Central memory CD8-positive, alpha-beta T cell (primary cell): ENCODE measurements around the gene C1QTNF1.
A peak's percentile ranks its signal among the peaks of the same experiment; 100 is the strongest.

Experiments used
- ATAC-seq: fragments of 150-1000 bp; cut with Tn5 transposase; replicated peaks from 2 replicates; pipeline ENCODE4 v1.10.0; 2022; ENCODE audit warnings: mild to moderate bottlenecking, moderate FRiP score, moderate number of reproducible peaks; ENCODE audit not compliant: poor library complexity, severe bottlenecking; ENCODE audit errors: extremely low read depth
- DNase-seq, 2 donors: peaks; one replicate each; pipeline ENCODE4 v3.0.0; 2021; ENCODE audit warnings: low spot score in 2 of 2
- H3K27ac Mint-ChIP-seq: one replicate; pipeline ENCODE4 v1.8.0; 2022; ENCODE audit warnings: low read depth, mild to moderate bottlenecking, moderate library complexity, mixed read lengths
- H3K27me3 Mint-ChIP-seq: one replicate; pipeline ENCODE4 v1.8.0; 2022; ENCODE audit warnings: mixed read lengths
- H3K36me3 Mint-ChIP-seq: one replicate; pipeline ENCODE4 v1.8.0; 2022; ENCODE audit warnings: mild to moderate bottlenecking, moderate library complexity, mixed read lengths; ENCODE audit not compliant: insufficient read depth
- H3K4me1 Mint-ChIP-seq: one replicate; pipeline ENCODE4 v1.8.0; 2022; ENCODE audit warnings: mixed read lengths
- H3K4me3 Mint-ChIP-seq: one replicate; pipeline ENCODE4 v1.8.0; 2022; ENCODE audit warnings: mild to moderate bottlenecking, moderate library complexity, mixed read lengths
- H3K9me3 Mint-ChIP-seq: one replicate; pipeline ENCODE4 v1.8.0; 2022; ENCODE audit warnings: mixed read lengths

C1QTNF1 gene

DNA sequence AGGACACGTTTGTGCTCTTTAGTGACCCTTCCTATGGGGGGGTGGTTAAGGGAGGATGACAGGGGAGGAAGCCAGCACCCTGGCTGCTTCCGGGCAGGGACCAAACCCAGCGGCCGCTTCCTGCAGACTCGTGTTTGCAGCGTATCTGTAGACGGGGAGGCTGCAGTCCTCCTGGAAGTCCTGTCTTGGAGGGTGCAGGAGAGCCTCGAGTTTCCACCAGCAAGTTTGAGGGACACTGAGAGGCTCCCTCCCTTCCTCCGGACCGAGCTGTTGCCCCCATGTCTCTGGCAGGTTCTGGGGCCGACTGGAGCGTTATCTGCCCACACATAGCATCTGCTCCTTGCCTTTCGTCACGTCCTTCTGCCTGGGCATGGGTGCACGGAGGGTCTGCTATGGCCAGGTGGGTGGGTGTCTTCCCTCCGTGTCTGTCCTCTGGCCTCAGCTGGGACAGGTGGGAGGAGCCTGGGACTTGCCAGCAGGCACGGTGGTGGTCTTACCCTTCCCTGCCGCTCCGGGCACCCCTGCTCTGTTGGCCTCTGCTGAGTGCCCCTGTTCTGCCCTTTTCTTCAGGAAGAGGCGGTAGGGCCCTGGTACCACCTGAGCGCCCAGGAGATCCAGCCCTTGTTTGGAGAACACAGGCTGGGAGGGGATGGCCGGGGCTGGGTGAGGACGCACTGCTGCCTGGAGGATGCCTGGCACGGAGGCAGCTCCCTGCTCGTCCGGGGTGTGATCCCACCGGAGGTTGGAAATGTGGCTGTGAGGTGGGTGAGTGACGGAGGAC is 59.4 kb downstream of the C1QTNF1 start:
- H3K27ac Mint-ChIP-seq: no peak overlapping the region
- H3K27me3 Mint-ChIP-seq: no peaks in the 10 kb centered on the region
- no peaks in the 10 kb centered on the region for H3K9me3 Mint-ChIP-seq
- no peak overlapping the region for H3K4me3 Mint-ChIP-seq
- ATAC-seq (no peak), DNase-seq (no peak)
- H3K36me3 Mint-ChIP-seq: peaks cover 23% of the 10 kb centered on the region
- H3K4me1 Mint-ChIP-seq: no peaks in the 10 kb centered on the region

DNA sequence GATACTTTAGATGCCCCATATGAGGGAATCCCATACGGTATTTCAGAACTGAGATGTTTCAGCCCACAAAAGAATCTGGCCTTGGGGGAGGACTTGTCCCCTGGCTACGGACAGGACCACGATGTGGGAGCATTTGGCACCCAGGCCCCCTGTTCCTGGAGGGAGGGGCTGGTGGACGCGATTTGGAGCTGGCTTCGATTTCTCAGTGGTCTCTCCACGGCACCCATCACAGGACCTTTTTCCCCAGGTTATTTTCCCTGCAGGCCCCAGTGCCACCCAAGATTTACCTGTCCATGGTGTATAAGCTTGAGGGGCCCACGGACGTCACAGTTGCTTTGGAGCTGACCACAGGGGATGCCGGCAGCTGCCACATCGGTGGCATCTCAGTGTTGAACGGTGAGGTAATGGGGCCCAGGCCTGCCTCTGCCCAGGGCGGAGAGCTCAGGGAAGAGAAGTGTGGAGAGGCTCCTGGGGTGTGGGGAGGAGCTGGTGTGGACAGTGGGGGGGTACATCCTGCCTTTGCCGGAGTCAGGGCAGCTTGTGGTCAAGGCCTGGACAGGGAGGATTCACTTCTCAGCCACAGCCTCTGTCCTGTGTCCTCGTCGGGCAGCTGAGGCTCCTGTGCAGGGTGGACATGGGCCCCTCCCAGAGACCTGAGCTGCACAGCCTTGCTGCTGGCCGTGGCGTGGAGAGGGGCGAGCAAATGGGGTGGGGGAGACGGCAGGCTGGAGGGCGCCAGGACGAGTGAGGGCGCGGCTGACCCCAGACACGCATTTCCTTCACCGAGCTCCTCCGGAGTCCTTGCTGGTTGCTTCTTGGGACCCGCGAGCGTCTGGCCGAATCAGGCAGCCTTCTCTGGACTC is 60.6 kb downstream of the C1QTNF1 start:
- no peaks in the 10 kb centered on the region for H3K4me1 Mint-ChIP-seq
- H3K9me3 Mint-ChIP-seq: no peaks in the 10 kb centered on the region
- peak overlapping the region; percentile 25 for H3K27ac Mint-ChIP-seq
- H3K27me3 Mint-ChIP-seq: no peaks in the 10 kb centered on the region
- H3K4me3 Mint-ChIP-seq: no peak overlapping the region
- H3K36me3 Mint-ChIP-seq: peaks cover 22% of the 10 kb centered on the region
- ATAC-seq: no peak
- DNase-seq: no peak

DNA sequence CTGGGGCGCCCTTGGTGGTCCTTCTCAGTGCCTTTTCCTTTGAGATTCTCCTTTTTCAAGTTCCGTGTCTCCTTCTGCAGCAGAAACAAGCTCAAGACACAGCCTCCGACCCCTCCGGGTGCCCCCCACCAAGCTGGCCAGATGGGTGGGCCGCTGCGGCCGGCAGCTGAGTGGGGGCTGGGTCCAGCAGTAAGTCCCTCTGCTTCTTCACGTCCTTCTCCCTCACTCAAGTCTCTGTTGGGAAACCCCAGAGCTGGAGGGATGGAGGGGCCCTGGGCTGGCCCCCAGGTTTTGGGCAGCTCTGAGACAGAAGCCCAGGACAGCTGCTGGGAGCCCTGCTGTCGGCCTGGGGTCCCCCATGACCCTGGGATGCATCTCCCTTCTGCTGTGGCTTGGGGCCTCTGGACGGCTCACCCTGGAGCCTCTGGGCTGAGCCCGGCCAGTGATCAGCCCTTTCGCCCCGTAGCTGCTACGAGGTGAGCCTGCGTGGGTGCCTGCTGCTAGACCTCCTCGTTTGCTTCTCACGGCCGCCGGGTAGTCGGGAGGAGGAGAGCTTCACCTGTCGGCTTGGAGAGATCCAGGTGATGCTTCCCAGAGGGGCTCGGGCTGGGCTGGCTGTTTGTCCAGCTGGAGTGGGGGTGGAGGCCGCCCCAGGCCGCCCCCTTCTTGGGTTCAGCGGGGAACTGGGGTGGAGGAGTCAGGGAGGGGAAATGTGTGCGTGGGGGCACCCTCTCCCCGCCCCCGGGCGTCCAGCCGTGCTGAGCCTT is 61.4 kb downstream of the C1QTNF1 start:
- Mint-ChIP-seq H3K27ac (peak overlapping the region; percentile 25), H3K4me3 (no peak overlapping the region), H3K27me3 (no peaks in the 10 kb centered on the region), H3K9me3 (no peaks in the 10 kb centered on the region), H3K4me1 (no peaks in the 10 kb centered on the region), H3K36me3 (peaks cover 19% of the 10 kb centered on the region)
- DNase-seq: no peak
- no peak for ATAC-seq

DNA sequence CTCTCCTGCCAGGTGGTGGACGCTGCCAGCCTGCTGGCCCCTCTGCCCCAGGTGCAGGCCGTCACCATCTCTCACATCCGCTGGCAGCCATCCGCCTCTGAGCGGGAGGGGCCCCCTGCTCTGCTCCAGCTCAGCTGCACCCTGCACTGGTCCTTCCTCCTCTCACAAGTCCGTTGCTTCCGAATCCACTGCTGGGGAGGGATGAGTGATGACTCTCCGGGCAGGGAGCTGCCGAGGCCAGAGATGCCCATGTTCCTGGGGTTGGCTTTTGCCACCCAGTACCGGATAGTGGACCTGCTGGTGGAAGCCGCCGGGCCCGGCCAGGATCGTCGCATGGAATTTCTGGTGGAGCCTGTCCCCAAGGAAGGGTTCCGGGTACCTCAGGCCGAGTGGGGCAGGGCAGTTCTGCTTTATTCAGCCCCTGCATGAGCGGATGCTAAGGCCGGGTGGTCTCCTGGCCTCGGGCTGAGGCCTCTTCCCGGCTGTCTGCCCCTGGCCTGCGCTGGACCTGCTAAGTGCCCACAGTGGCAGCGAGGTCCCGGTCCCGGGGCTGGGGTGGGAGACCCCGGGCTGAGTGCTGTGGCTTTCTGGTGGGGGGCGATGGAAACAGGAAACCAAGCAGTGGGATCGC is 62.1 kb downstream of the C1QTNF1 start:
- no peaks in the 10 kb centered on the region for H3K27me3 Mint-ChIP-seq
- H3K9me3 Mint-ChIP-seq: no peaks in the 10 kb centered on the region
- H3K36me3 Mint-ChIP-seq: peaks cover 14% of the 10 kb centered on the region
- no peak overlapping the region for H3K4me3 Mint-ChIP-seq
- no peak overlapping the region for H3K27ac Mint-ChIP-seq
- DNase-seq (no peak), ATAC-seq (no peak)
- no peaks in the 10 kb centered on the region for H3K4me1 Mint-ChIP-seq

DNA sequence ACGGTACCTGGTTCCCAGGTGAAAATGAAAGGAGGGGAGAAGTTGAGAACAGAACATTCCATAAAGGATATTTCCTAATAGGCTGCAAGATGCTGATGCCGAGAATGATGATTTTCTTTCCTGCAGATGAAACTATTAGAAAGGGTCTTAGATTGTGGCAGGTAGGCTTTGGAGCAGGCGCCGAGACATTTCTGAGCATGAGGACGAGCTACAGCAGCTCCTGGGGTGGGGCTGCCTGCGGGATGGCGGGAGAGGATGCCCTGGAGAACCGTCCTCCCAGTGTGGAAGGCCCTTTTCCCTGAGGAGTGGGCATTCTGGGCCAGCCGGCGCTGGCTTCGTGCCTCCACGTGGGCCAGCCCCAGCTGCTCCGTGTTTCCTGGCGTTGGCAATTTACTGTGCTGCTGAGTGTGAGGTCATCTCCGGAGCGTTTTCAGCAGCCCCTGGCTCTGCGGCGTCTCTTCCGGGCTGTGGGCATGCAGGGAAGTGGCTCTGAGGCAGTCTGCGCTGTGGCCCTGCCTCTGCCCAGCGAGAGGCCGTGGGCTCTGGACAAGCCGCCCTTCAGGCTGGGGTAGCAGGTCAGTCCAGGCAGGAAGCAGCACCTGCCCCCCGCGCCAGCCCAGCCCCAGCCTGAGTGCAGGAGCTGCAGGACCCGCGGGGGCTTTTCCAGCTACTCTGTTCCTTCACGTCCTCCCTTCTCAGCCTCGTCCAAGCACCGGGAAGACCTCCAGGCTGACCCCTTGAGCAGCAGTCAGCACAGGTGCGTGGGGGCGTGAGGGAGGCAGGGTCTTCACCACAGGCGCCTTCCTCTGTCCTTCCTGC is 62.8 kb downstream of the C1QTNF1 start:
- DNase-seq (no peak), ATAC-seq (no peak)
- no peaks in the 10 kb centered on the region for H3K27me3 Mint-ChIP-seq
- H3K9me3 Mint-ChIP-seq: no peaks in the 10 kb centered on the region
- peaks cover 9% of the 10 kb centered on the region for H3K36me3 Mint-ChIP-seq
- no peaks in the 10 kb centered on the region for H3K4me1 Mint-ChIP-seq
- H3K4me3 Mint-ChIP-seq: no peak overlapping the region
- no peak overlapping the region for H3K27ac Mint-ChIP-seq

DNA sequence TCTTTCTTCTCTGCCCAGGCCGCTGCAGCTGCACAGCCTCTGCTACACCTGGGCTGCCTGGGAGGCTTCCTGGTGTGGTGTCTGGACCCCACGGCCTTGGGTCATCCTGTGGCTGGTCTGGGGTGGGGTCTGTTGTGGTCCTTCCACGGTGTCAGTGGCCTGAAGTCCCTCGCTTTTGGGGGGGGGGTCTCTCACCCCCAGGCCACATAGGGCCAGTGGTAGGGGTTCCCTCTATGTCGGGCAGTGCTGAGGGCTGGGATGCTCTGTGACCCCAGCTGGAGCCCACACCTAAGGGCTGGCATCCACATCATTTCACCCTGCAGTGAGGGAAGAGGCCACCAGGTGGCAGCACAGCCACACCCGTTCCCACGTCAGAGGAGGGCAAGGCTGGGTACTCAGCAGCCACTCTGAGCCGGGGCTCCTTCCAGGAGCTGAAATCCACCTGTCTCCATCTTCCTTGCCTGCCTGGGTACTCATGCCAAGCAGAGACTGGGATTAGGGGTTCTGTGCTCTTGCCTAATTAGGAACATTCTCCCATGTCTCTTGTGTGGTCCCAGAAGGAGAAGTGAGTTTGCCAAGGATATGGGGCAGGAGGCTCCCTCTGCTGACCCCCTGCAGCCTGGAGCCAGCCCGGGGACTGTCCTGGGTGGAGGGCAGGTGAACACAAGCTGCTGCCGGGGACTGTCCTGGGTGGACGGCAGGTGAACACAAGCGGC is 63.6 kb downstream of the C1QTNF1 start:
- no peak overlapping the region for H3K4me3 Mint-ChIP-seq
- H3K27me3 Mint-ChIP-seq: no peaks in the 10 kb centered on the region
- no peak overlapping the region for H3K27ac Mint-ChIP-seq
- H3K36me3 Mint-ChIP-seq: peaks cover 8% of the 10 kb centered on the region
- H3K4me1 Mint-ChIP-seq: peaks cover 7% of the 10 kb centered on the region
- no peaks in the 10 kb centered on the region for H3K9me3 Mint-ChIP-seq
- DNase-seq: peak; percentile 64 to 77
- ATAC-seq: peak; percentile 84

DNA sequence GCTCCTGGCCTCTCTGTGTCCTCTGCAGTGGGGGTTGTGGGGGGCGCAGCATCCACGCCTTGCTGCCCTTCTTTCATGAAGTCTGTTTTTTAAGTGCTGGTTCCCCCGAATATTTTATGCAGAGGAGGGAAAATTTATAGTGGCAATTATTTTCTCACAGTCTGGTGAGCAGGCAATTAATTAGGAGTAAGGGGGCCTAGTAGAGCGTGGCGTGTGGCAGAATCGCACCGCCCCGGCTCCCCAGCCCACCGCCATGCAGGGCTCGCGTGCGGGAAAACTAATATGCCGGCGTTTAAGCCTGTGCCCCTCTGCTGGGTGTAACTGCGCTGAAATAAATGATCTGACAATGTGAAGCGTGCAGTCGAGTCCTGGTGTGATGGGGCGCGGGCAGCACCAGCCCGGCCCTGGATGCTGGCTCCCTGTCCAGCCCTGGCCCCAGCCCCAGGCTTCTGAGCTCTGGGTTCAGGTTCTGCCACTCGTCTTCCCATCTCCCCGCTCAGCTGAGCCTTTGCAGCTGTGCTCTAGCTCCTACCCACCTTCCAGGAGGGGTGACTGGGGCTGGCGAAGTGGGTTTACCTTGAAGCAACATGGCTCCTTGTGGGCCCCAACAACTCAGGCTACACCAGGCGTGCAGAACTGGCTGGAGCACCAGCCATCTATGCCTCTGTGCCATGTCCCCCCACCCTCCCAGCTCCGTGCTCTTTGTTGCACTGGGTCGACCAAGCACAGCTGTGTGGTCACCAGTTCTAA is 64.5 kb downstream of the C1QTNF1 start:
- peaks cover 9% of the 10 kb centered on the region for H3K36me3 Mint-ChIP-seq
- H3K27ac Mint-ChIP-seq: no peak overlapping the region
- no peaks in the 10 kb centered on the region for H3K27me3 Mint-ChIP-seq
- no peak overlapping the region for H3K4me3 Mint-ChIP-seq
- peaks cover 15% of the 10 kb centered on the region for H3K4me1 Mint-ChIP-seq
- DNase-seq (no peak), ATAC-seq (no peak)
- no peaks in the 10 kb centered on the region for H3K9me3 Mint-ChIP-seq

DNA sequence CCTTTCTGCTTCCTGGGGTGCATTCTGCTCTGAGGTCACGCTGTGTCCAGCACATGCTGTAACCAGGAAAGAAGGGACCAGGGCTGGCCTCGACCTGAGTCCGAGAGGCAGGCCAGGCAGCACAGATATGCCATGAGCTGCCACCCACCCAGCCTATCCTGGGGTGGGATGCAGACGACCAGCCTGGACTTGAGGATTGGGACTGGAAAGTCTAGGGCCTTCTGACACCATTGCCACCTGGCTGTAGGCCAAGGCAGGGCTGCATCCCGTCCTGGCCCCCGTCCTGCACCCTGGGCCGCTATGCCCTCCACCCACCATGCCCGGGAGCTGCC is 65.0 kb downstream of the C1QTNF1 start:
- H3K27me3 Mint-ChIP-seq: no peaks in the 10 kb centered on the region
- H3K4me3 Mint-ChIP-seq: no peak overlapping the region
- peaks cover 12% of the 10 kb centered on the region for H3K36me3 Mint-ChIP-seq
- H3K9me3 Mint-ChIP-seq: no peaks in the 10 kb centered on the region
- H3K27ac Mint-ChIP-seq: no peak overlapping the region
- DNase-seq (no peak), ATAC-seq (no peak)
- peaks cover 19% of the 10 kb centered on the region for H3K4me1 Mint-ChIP-seq

DNA sequence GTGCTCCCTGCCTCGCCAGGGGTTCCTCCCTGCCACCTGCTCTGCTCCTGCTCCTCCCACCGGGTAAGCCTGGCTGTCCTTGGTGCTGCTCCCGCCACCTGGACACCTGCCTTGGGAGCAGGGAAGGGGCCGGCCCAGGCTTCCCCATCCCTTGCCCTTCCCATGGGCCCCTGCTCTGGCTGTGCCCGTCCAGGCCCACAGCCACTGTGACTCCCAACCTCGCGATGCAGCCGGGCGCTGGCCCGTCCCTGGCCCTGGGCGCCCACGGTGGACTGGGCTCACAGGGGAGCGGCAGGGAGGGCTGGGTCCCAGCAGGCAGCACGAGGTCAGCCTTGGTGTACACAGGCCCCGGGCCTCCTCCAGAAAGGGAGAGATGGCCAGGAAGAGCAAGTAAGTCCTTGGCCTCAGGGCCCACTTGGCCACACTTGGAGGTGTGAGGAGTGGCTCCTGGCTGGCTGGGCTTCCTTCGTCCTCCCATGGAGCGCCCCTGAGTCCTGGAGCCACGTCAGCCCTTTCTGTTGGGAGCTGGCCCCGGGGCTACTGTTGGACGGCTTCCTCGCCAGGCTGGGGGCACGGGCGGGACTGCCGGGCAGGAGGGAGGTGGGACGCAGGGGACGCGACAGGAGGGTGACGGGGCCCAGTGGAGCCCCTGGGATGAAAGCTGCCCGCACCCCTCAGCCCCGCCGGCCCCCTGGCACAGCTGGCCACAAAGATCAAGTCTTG is 65.9 kb downstream of the C1QTNF1 start:
- Mint-ChIP-seq H3K9me3 (no peaks in the 10 kb centered on the region), H3K27ac (no peak overlapping the region), H3K4me3 (no peak overlapping the region), H3K4me1 (peaks cover 19% of the 10 kb centered on the region), H3K27me3 (no peaks in the 10 kb centered on the region), H3K36me3 (peaks cover 12% of the 10 kb centered on the region)
- ATAC-seq: no peak
- no peak for DNase-seq

DNA sequence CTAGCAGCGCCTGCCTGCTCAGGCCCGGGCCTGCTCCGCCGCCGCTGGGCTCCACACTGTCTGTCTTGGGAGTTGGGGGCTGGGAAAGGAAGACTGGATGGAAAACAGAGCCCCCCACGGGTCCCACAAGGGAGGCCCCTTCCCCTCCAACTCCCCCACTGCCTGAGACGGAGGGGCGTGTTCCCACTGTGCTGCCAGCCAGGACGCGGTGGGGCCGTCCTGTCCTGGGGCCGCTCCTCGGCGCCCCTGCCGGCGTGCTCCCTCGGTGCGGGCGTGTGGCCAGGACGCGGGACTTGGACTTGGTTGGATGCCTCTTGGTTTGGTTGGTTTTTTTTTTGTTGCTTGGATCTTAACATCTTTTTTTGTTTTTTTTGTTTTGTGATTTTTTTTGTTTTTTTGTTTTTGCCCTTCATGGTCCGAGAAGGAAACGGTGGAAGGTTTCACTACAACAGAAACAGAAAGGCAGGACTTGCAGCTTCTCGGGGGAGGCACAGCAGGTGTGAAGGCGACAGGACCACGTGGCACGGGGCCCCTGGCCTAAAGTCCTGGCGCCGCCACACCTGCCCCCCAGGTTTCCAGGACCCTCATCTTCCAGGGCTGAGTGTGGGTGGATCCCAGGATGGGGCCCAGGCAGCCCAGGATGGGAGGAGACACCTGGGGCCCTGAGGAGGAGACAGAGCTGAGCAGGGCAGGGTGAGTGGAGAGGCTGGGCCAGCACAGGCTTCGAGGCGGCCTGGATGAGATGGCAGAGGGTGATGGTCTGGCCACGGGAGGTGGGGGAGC is 66.7 kb downstream of the C1QTNF1 start:
- peaks cover 19% of the 10 kb centered on the region for H3K4me1 Mint-ChIP-seq
- no peak overlapping the region for H3K27ac Mint-ChIP-seq
- no peaks in the 10 kb centered on the region for H3K9me3 Mint-ChIP-seq
- H3K4me3 Mint-ChIP-seq: no peak overlapping the region
- peaks cover 10% of the 10 kb centered on the region for H3K36me3 Mint-ChIP-seq
- DNase-seq (no peak), ATAC-seq (no peak)
- H3K27me3 Mint-ChIP-seq: no peaks in the 10 kb centered on the region
